Measurements from ENCODE around the gene LPP. TPM values are rescaled to one million over a fixed set of nuclear protein-coding genes. Genes with fewer than 3 reads are reported as not detected.

Gene LPP
- total and polyA plus RNA-seq, 2 of the 4 experiments (the other 2 are of a cell fraction): 16.0 to 130 TPM

GRCh38 chr3:188183452-188183851 lies 29.5 kb downstream of the LPP start:
- CTCF ChIA-PET: no interaction called here
- no peak overlapping the region for H2BK5ac ChIP-seq (ENCODE audit: low read depth, low read length, poor library complexity, severe bottlenecking)
- H3K4me1 ChIP-seq (ENCODE audit: control insufficient read depth, insufficient read depth, low read length): peaks cover 24% of the 10 kb centered on the region
- H3K27ac ChIP-seq (ENCODE audit: insufficient read depth, low read length): no peak overlapping the region
- dilution Hi-C loops (cut with HindIII; ENCODE audit: low sequenced_read_pairs, unreplicated experiment): no loop called here
- peaks cover 31% of the 10 kb centered on the region for H3K9me1 ChIP-seq (ENCODE audit: insufficient read depth, low read length)
- H4K5ac ChIP-seq (ENCODE audit: low read depth, low read length): no peak overlapping the region
- no peak overlapping the region for H3K18ac ChIP-seq (ENCODE audit: low read depth, low read length)
- peaks cover 45 to 82% of the 10 kb centered on the region in 2 experiments for H3K79me1 ChIP-seq (ENCODE audit: low read depth in 1 of 2, low read length in 2 of 2)
- H3K14ac ChIP-seq (replicated peaks; ENCODE audit: low read depth, low read length): no peak overlapping the region
- no peak overlapping the region for H2AK5ac ChIP-seq (ENCODE audit: low read depth, low read length)
- H4K8ac ChIP-seq (ENCODE audit: low read depth in 2 of 2, low read length in 2 of 2): no peak overlapping the region
- intact Hi-C loops (cut with micrococcal nuclease): no loop called here
- WGBS, 2 experiments (ENCODE audit: extremely low coverage in 2 of 2, insufficient read length in 1 of 2): 100% methylated on average over 2 of the region's 5 CpGs; no CpG with 5 or more reads in 1 of the 2 experiments
- no peak overlapping the region for H2BK120ac ChIP-seq (ENCODE audit: low read depth, low read length)
- no peak overlapping the region for H3K4me2 ChIP-seq (ENCODE audit: low read depth, low read length)
- H3K4ac ChIP-seq (ENCODE audit: low read depth, low read length): no peak overlapping the region; the same call in 1 of the 2 replicates
- no peak overlapping the region for H2BK20ac ChIP-seq (ENCODE audit: low read depth, low read length)
- DNase-seq (no peak), ATAC-seq (ENCODE audit: low read depth) (no peak)
- no peaks in the 10 kb centered on the region for H3K9me3 ChIP-seq (ENCODE audit: control insufficient read depth, insufficient read depth, low read length)
- no peak overlapping the region for H2AK9ac ChIP-seq (replicated peaks; ENCODE audit: low read depth, low read length, poor library complexity)
- H3K9ac ChIP-seq (ENCODE audit: low read depth, low read length): no peak overlapping the region
- H3K23ac ChIP-seq (ENCODE audit: low read depth, low read length): no peak overlapping the region
- H4K91ac ChIP-seq (ENCODE audit: insufficient read depth, low read depth, low read length): no peak overlapping the region
- H2BK15ac ChIP-seq (ENCODE audit: low read depth, low read length): no peak overlapping the region
- TF ChIP-seq MAZ (IDR thresholded peaks at IDR 0.05; ENCODE audit: borderline replicate concordance, low read depth, low read length) (no peak), RFX5 (IDR thresholded peaks at IDR 0.05; ENCODE audit: low read depth, low read length) (no peak), CEBPB (IDR thresholded peaks at IDR 0.05; ENCODE audit: low read depth, low read length) (no peak), CHD1 (IDR thresholded peaks at IDR 0.05; ENCODE audit: low read depth, low read length) (no peak), RCOR1 (IDR thresholded peaks at IDR 0.05; ENCODE audit: insufficient replicate concordance, low read length) (no peak), SMC3 (IDR thresholded peaks at IDR 0.05; ENCODE audit: low read depth, low read length) (no peak), NFE2L2 (IDR thresholded peaks at IDR 0.05; ENCODE audit: low read depth, low read length) (no peak), FOS (IDR thresholded peaks at IDR 0.05; ENCODE audit: low read depth, low read length) (no peak), MAFK (IDR thresholded peaks at IDR 0.05; ENCODE audit: low read depth, low read length) (no peak), RAD21 (IDR thresholded peaks at IDR 0.05; ENCODE audit: low read length) (no peak), BHLHE40 (IDR thresholded peaks at IDR 0.05; ENCODE audit: low read depth, low read length) (no peak), POLR2A (IDR thresholded peaks at IDR 0.05; ENCODE audit: low read depth, low read length) (no peak), USF2 (IDR thresholded peaks at IDR 0.05; ENCODE audit: low read depth, low read length) (no peak), CTCF (conservative IDR thresholded peaks at IDR 0.05; ENCODE audit: low read depth, low read length) (no peak)
- in situ Hi-C loops (cut with MboI; ENCODE audit: low sequenced_read_pairs): no loop called here
- no peak overlapping the region for H3K4me3 ChIP-seq (ENCODE audit: insufficient read depth, low read depth, low read length)
- no peaks in the 10 kb centered on the region for H3K27me3 ChIP-seq (ENCODE audit: control insufficient read depth, insufficient read depth, low read length)
- no TSS peak for BruUV-seq (replicated peaks)
- H3K56ac ChIP-seq (ENCODE audit: extremely low read depth, insufficient read depth, low read length): no peak overlapping the region
- H4K20me1 ChIP-seq (ENCODE audit: insufficient read depth, low read length): peaks cover 76% of the 10 kb centered on the region
- POLR2A ChIA-PET (ENCODE audit: unreplicated experiment): no interaction called here
- no peak overlapping the region for H2AFZ ChIP-seq (replicated peaks; ENCODE audit: low read length, poor library complexity)
- peaks cover 5% of the 10 kb centered on the region for H3K36me3 ChIP-seq (ENCODE audit: control insufficient read depth, insufficient read depth, low read length)
